ENCODE measurements around the gene SLC30A2. TPM values are rescaled to one million over a fixed set of nuclear protein-coding genes. Genes with fewer than 3 reads are reported as not detected.

SLC30A2 gene
- total and polyA plus RNA-seq, 2 of the 13 experiments (the other 11 are each of a cell fraction or from before 2014, with no cell fraction given), result not detected

DNA sequence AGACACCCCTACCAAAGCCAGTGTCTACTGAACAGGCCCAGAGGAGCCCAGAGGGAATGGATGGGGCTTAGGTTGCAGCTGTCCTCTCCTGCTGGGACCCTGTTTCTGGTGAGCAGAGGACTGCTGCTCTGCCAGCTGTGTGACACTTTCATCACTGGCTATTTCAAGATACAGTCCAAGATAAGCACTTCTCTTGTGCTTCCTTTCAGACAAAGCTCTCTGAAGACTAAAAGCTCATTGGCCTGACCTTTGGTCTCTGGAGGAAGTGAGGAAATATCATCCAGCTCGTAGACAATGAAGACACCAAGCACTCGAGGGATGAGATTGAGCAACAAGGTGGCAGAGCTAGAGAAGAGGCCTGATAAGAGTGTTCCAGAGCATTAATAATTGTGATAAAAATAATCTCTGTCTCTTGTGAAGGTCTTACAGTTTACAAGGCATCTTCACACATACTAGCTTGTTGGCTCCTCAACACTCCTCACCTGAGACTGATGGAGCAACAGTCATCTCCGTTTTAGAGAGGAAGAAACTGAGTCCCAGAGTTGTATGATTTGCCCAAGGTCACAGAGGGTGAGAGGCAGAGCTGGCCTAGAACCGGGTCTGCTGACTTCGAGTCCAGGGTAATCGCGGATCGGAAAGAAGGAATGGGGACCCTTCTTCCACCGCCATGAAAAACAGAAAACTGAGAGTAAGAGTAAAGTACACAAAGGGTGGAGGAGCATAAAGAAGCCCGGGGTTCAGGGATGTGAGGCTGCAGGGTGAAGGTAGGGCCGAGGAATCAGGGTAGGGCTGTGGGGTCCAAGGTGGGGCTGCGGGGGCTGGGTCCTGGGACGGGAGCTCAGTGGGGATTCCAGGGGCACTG, 48.7 kb downstream of the SLC30A2 start (continued):
- TF ChIP-seq MYC (CRISPR knock-in tag; IDR thresholded peaks at IDR 0.05; ENCODE audit: borderline replicate concordance), result no peak
- peak; percentile 90 for TF ChIP-seq CEBPB (IDR thresholded peaks at IDR 0.05; ENCODE audit: borderline replicate concordance, low read depth, low read length)
- no peak for TF ChIP-seq ZNF333 (CRISPR knock-in tag; IDR thresholded peaks at IDR 0.05; ENCODE audit: borderline replicate concordance)
- TF ChIP-seq CEBPG (CRISPR knock-in tag; IDR thresholded peaks at IDR 0.05), result peak; percentile 97
- TF ChIP-seq ZNF777 (CRISPR knock-in tag; IDR thresholded peaks at IDR 0.05), result no peak
- TF ChIP-seq ZNF607 (CRISPR knock-in tag; IDR thresholded peaks at IDR 0.05; ENCODE audit: borderline replicate concordance), result no peak
- no peak for TF ChIP-seq ZNF354B (CRISPR knock-in tag; IDR thresholded peaks at IDR 0.05)
- TF ChIP-seq ZNF251 (CRISPR knock-in tag; IDR thresholded peaks at IDR 0.05), result no peak
- no peak for TF ChIP-seq SP140L (CRISPR knock-in tag; IDR thresholded peaks at IDR 0.05; ENCODE audit: borderline replicate concordance)
- TF ChIP-seq EED (CRISPR knock-in tag; IDR thresholded peaks at IDR 0.05), result no peak
- TF ChIP-seq U2AF1 (optimal IDR thresholded peaks at IDR 0.05; ENCODE audit: low read depth, low read length), result no peak
- TF ChIP-seq YEATS2 (CRISPR knock-in tag; IDR thresholded peaks at IDR 0.05; ENCODE audit: borderline replicate concordance), result no peak
- TF ChIP-seq, protein P1, sequence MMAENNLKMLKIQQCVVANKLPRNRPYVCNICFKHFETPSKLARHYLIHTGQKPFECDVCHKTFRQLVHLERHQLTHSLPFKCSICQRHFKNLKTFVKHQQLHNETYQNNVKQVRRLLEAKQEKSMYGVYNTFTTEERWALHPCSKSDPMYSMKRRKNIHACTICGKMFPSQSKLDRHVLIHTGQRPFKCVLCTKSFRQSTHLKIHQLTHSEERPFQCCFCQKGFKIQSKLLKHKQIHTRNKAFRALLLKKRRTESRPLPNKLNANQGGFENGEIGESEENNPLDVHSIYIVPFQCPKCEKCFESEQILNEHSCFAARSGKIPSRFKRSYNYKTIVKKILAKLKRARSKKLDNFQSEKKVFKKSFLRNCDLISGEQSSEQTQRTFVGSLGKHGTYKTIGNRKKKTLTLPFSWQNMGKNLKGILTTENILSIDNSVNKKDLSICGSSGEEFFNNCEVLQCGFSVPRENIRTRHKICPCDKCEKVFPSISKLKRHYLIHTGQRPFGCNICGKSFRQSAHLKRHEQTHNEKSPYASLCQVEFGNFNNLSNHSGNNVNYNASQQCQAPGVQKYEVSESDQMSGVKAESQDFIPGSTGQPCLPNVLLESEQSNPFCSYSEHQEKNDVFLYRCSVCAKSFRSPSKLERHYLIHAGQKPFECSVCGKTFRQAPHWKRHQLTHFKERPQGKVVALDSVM (CRISPR knock-in tag; IDR thresholded peaks at IDR 0.05), result no peak
- TF ChIP-seq ZSCAN29 (CRISPR knock-in tag; conservative IDR thresholded peaks at IDR 0.05), result 0 out of 2 replicates have a peak, but pooled peaks have one; percentile 43
- TF ChIP-seq BORCS8-MEF2B (CRISPR knock-in tag; IDR thresholded peaks at IDR 0.05), result no peak
- no peak for TF ChIP-seq CHD2 (IDR thresholded peaks at IDR 0.05; ENCODE audit: low read depth, low read length)
- no peak for TF ChIP-seq JDP2 (CRISPR knock-in tag; IDR thresholded peaks at IDR 0.05; ENCODE audit: borderline replicate concordance)
- TF ChIP-seq SSRP1 (CRISPR knock-in tag; IDR thresholded peaks at IDR 0.05), result peak; percentile 92
- TF ChIP-seq ZNF224 (CRISPR knock-in tag; IDR thresholded peaks at IDR 0.05), result no peak
- TF ChIP-seq JUNB (CRISPR knock-in tag; IDR thresholded peaks at IDR 0.05; ENCODE audit: borderline replicate concordance), result peak; percentile 14; the same call in 1 of the 2 replicates
- TF ChIP-seq SMC3 (IDR thresholded peaks at IDR 0.05; ENCODE audit: low read length), result no peak
- no peak for TF ChIP-seq JARID2 (CRISPR knock-in tag; IDR thresholded peaks at IDR 0.05; ENCODE audit: insufficient replicate concordance)
- peak; percentile 65 for TF ChIP-seq MED1 (CRISPR knock-in tag; IDR thresholded peaks at IDR 0.05)
- TF ChIP-seq, protein P2, sequence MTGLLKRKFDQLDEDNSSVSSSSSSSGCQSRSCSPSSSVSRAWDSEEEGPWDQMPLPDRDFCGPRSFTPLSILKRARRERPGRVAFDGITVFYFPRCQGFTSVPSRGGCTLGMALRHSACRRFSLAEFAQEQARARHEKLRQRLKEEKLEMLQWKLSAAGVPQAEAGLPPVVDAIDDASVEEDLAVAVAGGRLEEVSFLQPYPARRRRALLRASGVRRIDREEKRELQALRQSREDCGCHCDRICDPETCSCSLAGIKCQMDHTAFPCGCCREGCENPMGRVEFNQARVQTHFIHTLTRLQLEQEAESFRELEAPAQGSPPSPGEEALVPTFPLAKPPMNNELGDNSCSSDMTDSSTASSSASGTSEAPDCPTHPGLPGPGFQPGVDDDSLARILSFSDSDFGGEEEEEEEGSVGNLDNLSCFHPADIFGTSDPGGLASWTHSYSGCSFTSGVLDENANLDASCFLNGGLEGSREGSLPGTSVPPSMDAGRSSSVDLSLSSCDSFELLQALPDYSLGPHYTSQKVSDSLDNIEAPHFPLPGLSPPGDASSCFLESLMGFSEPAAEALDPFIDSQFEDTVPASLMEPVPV (CRISPR knock-in tag; IDR thresholded peaks at IDR 0.05), result no peak
- TF ChIP-seq KLF16 (CRISPR knock-in tag; IDR thresholded peaks at IDR 0.05), result 0 out of 4 replicates have a peak, but pooled peaks of 1 of the 2 experiments have one; percentile 41
- no peak for TF ChIP-seq DNMT3B (CRISPR knock-in tag; conservative IDR thresholded peaks at IDR 0.05)
- peak; percentile 49; the same call in 1 of the 2 replicates for TF ChIP-seq ZNF253 (CRISPR knock-in tag; IDR thresholded peaks at IDR 0.05; ENCODE audit: borderline replicate concordance)
- TF ChIP-seq MEIS1 (CRISPR knock-in tag; IDR thresholded peaks at IDR 0.05; ENCODE audit: borderline replicate concordance), result 0 out of 2 replicates have a peak, but pooled peaks have one; percentile 27
- no peak for TF ChIP-seq AGO1 (IDR thresholded peaks at IDR 0.05; ENCODE audit: low read depth, low read length, poor library complexity, severe bottlenecking)
